ENCODE data around the gene POLN.
A peak's percentile ranks its signal among the peaks of the same experiment; 100 is the strongest.
"Not testable (repeated sequence)": the region's sequence is repeated elsewhere in the genome, so short reads cannot be mapped to it uniquely, and the experiment has no call there.

POLN gene

GRCh38 chr4:2222838-2223237, 19.1 kb downstream of the POLN start:
- Histone ChIP-seq H3K27ac (no peak overlapping the region), H3K4me3 (no peak overlapping the region)
- TF ChIP-seq CTCF (IDR thresholded peaks at IDR 0.05): no peak
- no peak for DNase-seq (ENCODE audit: low spot score)

GRCh38 chr4:2221378-2221777, 20.5 kb downstream of the POLN start:
- not testable (repeated sequence) for H3K27ac ChIP-seq; DNase-seq (ENCODE audit: low spot score); H3K4me3 ChIP-seq

DNA sequence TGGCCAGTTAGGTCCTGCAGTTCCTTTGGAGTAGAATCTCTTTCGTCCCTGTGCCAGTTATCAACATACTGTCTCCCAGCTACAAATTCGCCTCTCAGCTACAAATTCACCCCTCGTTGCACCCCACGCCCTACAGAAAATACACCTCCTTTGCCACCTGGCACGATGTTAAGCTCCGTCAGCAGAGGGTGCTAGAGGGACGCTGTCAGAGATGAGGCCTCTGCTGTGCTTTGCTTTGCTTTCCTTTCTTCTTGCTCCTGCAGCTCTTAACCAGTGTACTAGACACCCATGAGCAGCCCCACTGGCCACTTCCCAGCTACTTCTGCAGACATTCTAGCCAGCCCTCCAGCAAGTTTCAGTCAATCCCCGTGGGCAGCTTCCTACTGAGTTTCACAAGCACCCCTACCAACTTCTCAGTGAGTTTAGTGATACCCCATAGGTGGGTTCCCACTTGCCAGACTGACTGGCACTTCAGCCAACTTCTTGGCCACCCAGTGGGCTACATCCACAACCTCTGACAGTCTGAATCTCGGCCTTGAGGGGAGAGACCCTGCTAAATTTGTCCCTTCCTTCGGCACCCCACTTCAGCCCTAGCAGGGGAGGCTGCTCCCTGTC, 21.8 kb downstream of the POLN start:
- no peak for DNase-seq (ENCODE audit: low spot score)
- H3K4me3 ChIP-seq: no peak overlapping the region
- peak; percentile 59 for TF ChIP-seq CTCF (IDR thresholded peaks at IDR 0.05)
- H3K27ac ChIP-seq: no peak overlapping the region

GRCh38 chr4:2219233-2219760, 22.6 kb downstream of the POLN start:
- no peak for TF ChIP-seq CTCF (IDR thresholded peaks at IDR 0.05)
- Histone ChIP-seq H3K27ac (no peak overlapping the region), H3K4me3 (no peak overlapping the region)
- DNase-seq (ENCODE audit: low spot score): no peak

- TF ChIP-seq CTCF (IDR thresholded peaks at IDR 0.05): no peak
- no peak for DNase-seq (ENCODE audit: low spot score)
- H3K27ac ChIP-seq: no peak overlapping the region
- H3K4me3 ChIP-seq: no peak overlapping the region
Measured at GRCh38 chr4:2218436-2218835, 23.5 kb downstream of the POLN start.

DNA sequence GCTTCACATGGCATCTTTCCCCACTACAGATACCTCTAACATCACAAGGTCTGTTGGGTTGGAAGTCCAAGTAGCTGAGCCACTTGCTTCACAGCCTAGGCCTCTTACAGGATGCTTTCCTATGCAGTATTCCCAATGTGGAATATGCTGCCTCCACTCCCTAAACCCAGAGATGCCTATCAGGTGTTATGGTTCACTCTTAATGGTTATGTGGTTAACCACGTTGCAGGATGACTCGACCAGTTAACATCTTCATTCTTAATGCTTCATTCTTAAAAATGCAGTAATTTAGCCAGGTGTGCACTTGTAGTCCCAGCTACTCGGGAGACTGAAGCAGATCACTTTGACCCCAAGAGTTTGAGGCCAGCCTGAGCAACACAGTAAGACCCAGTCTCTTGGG, 24.2 kb downstream of the POLN start:
- no peak for TF ChIP-seq CTCF (IDR thresholded peaks at IDR 0.05)
- no peak overlapping the region for H3K27ac ChIP-seq
- H3K4me3 ChIP-seq: no peak overlapping the region
- DNase-seq (ENCODE audit: low spot score): no peak

GRCh38 chr4:2212831-2213230, 29.1 kb downstream of the POLN start:
- no peak for TF ChIP-seq CTCF (IDR thresholded peaks at IDR 0.05)
- DNase-seq (ENCODE audit: low spot score): no peak
- no peak overlapping the region for H3K4me3 ChIP-seq
- H3K27ac ChIP-seq: no peak overlapping the region

- not testable (repeated sequence) for H3K4me3 ChIP-seq; DNase-seq (ENCODE audit: low spot score); H3K27ac ChIP-seq
Measured at GRCh38 chr4:2202789-2203188, 39.1 kb downstream of the POLN start.
